ENCODE results near the gene ZG16. TPM values are rescaled to one million over a fixed set of nuclear protein-coding genes. Genes with fewer than 3 reads are reported as not detected.

ZG16 gene
- total and polyA plus RNA-seq, 9 of the 15 experiments (the other 6 are each of a cell fraction or from before 2014, with no cell fraction given) = 0.04 TPM; not detected in 8

DNA sequence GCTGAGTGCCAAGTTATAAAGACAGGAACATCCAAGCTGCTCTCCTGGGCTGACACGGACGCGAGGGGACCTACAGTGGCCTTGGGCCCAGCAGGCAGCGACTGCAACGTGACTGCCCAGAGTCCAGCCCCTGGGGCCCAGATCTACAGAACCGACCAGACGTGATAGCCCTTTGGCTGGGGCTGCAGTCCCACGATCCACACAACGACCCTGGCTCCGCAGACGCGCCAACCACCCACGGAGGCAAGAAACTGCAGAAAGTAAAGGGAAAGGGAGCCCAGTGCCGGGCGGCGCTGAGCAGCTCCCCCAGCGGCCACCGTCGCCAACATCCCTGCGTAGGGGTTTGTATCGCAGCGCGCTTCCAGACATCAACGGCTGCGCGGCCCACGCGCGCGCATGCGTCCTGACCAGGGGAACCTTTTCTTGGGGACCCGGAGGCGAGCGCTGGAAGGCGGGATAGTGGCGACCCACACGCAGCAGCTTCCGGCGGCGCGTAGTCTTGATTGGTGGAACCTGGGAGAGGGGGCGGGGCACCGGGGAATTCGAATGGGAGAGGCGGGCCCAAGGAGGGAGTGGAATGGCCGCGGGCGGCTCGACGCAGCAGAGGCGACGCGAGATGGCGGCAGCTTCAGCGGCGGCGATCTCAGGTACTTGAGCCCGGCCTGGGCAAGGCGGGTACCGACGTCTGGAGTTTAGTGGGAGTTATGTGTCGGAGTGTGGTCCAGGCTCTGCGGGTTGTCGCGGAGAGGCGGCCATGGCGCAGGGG is 12.3 kb downstream of the ZG16 start, which contains the start of gene KIF22 (continued):
- TF ChIP-seq, protein P1, sequence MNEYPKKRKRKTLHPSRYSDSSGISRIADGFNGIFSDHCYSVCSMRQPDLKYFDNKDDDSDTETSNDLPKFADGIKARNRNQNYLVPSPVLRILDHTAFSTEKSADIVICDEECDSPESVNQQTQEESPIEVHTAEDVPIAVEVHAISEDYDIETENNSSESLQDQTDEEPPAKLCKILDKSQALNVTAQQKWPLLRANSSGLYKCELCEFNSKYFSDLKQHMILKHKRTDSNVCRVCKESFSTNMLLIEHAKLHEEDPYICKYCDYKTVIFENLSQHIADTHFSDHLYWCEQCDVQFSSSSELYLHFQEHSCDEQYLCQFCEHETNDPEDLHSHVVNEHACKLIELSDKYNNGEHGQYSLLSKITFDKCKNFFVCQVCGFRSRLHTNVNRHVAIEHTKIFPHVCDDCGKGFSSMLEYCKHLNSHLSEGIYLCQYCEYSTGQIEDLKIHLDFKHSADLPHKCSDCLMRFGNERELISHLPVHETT (CRISPR knock-in tag; conservative IDR thresholded peaks at IDR 0.05 in 1 of 2, IDR thresholded peaks at IDR 0.05 in 1 of 2) = peak in 1 of 2 experiments; percentile 93; a peak in 2 of 4 replicates
- TF ChIP-seq SUPT5H (IDR thresholded peaks at IDR 0.05) (peak; percentile 95), ZFP36 (IDR thresholded peaks at IDR 0.05; ENCODE audit: low read depth, low read length, partially characterized antibody) (peak; percentile 2), OTX1 (CRISPR knock-in tag; IDR thresholded peaks at IDR 0.05) (no peak), ZBTB17 (CRISPR knock-in tag; IDR thresholded peaks at IDR 0.05) (peak; percentile 46; the same call in 1 of the 2 replicates)
- TF ChIP-seq, protein P2, sequence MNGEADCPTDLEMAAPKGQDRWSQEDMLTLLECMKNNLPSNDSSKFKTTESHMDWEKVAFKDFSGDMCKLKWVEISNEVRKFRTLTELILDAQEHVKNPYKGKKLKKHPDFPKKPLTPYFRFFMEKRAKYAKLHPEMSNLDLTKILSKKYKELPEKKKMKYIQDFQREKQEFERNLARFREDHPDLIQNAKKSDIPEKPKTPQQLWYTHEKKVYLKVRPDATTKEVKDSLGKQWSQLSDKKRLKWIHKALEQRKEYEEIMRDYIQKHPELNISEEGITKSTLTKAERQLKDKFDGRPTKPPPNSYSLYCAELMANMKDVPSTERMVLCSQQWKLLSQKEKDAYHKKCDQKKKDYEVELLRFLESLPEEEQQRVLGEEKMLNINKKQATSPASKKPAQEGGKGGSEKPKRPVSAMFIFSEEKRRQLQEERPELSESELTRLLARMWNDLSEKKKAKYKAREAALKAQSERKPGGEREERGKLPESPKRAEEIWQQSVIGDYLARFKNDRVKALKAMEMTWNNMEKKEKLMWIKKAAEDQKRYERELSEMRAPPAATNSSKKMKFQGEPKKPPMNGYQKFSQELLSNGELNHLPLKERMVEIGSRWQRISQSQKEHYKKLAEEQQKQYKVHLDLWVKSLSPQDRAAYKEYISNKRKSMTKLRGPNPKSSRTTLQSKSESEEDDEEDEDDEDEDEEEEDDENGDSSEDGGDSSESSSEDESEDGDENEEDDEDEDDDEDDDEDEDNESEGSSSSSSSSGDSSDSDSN (IDR thresholded peaks at IDR 0.05; ENCODE audit: borderline replicate concordance in 1 of 2, low read depth in 2 of 2, low read length in 2 of 2) = peak; percentile 36 to 79; a peak in 2 of 4 replicates
- TF ChIP-seq, protein P3, sequence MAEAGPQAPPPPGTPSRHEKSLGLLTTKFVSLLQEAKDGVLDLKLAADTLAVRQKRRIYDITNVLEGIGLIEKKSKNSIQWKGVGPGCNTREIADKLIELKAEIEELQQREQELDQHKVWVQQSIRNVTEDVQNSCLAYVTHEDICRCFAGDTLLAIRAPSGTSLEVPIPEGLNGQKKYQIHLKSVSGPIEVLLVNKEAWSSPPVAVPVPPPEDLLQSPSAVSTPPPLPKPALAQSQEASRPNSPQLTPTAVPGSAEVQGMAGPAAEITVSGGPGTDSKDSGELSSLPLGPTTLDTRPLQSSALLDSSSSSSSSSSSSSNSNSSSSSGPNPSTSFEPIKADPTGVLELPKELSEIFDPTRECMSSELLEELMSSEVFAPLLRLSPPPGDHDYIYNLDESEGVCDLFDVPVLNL (CRISPR knock-in tag; IDR thresholded peaks at IDR 0.05; ENCODE audit: low read depth) = peak; percentile 94
- TF ChIP-seq, protein P4, sequence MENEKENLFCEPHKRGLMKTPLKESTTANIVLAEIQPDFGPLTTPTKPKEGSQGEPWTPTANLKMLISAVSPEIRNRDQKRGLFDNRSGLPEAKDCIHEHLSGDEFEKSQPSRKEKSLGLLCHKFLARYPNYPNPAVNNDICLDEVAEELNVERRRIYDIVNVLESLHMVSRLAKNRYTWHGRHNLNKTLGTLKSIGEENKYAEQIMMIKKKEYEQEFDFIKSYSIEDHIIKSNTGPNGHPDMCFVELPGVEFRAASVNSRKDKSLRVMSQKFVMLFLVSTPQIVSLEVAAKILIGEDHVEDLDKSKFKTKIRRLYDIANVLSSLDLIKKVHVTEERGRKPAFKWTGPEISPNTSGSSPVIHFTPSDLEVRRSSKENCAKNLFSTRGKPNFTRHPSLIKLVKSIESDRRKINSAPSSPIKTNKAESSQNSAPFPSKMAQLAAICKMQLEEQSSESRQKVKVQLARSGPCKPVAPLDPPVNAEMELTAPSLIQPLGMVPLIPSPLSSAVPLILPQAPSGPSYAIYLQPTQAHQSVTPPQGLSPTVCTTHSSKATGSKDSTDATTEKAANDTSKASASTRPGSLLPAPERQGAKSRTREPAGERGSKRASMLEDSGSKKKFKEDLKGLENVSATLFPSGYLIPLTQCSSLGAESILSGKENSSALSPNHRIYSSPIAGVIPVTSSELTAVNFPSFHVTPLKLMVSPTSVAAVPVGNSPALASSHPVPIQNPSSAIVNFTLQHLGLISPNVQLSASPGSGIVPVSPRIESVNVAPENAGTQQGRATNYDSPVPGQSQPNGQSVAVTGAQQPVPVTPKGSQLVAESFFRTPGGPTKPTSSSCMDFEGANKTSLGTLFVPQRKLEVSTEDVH (IDR thresholded peaks at IDR 0.05; ENCODE audit: low read depth, partially characterized antibody) = peak; percentile 86
- TF ChIP-seq, protein P5, sequence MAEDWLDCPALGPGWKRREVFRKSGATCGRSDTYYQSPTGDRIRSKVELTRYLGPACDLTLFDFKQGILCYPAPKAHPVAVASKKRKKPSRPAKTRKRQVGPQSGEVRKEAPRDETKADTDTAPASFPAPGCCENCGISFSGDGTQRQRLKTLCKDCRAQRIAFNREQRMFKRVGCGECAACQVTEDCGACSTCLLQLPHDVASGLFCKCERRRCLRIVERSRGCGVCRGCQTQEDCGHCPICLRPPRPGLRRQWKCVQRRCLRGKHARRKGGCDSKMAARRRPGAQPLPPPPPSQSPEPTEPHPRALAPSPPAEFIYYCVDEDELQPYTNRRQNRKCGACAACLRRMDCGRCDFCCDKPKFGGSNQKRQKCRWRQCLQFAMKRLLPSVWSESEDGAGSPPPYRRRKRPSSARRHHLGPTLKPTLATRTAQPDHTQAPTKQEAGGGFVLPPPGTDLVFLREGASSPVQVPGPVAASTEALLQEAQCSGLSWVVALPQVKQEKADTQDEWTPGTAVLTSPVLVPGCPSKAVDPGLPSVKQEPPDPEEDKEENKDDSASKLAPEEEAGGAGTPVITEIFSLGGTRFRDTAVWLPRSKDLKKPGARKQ (CRISPR knock-in tag; IDR thresholded peaks at IDR 0.05) = no peak
